HCEC 1CT (cell line): Measurements from ENCODE around the gene TLX2.
"Not testable (repeated sequence)": the region's sequence is repeated elsewhere in the genome, so short reads cannot be mapped to it uniquely, and the experiment has no call there.

Experiments used
- DNase-seq: peaks from one replicate; pipeline ENCODE4 v3.0.0-alpha.2; 2017

Gene TLX2

DNA sequence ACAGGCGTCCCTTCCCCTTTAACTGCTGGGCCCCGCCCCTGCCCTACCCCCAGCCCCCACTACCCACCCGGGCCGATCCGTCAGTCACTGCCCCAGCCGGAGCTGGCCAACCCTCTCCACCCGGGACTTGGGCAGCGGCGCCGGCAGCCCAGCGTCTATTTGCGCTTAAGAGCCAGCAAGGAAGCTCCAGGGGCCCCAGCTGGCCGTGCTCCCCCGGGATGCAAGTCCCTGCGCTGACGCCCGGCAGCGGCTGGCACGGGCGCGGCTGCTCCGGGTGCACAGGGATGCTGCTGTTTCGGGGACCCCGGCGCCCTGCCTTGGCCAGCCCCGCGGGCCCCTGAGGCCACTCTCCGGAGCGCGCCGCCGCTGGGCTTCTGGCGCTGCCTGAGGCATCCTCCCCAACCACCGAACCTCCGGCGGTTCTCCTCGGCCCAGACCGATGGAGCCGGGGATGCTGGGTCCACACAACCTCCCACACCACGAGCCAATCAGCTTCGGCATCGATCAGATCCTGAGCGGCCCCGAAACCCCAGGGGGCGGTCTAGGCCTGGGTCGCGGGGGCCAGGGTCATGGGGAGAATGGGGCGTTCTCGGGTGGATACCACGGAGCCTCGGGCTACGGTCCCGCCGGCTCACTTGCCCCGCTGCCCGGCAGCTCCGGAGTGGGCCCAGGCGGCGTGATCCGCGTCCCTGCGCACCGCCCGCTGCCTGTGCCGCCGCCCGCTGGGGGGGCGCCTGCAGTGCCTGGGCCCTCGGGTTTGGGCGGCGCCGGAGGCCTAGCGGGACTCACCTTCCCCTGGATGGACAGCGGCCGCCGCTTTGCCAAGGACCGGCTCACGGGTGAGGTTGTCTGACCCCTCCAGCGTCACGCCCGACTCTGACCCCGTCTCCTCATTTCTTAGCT is at the start of gene TLX2:
Gene TLX2 (plus strand): TSS at position 83 of the 903 bp plus-strand sequence. CDS start 357 bp downstream, at position 440.
- no peak for DNase-seq

DNA sequence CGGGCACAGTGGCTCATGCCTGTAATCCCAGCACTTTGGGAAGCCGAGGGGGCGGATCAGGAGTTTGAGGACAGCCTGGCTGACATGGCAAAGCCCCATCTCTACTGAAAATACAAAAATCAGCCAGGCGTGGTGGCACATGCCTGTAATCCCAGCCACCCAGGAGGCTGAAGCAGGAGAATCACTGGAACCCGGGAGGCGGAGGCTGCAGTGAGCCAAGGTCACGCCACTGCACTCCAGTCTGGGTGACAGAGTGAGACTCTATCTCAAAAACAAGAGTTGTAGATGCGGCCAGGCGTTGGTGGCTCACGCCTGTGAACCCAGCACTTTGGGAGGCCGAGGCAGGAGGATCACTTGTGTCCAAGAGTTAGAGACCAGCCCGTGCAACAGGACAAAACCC is 43.5 kb upstream of the TLX2 start:
- DNase-seq: not testable (repeated sequence)

- DNase-seq: no peak
These were observed 42.8 kb upstream of the TLX2 start for GRCh38 chr2:74471332-74472065.

DNA sequence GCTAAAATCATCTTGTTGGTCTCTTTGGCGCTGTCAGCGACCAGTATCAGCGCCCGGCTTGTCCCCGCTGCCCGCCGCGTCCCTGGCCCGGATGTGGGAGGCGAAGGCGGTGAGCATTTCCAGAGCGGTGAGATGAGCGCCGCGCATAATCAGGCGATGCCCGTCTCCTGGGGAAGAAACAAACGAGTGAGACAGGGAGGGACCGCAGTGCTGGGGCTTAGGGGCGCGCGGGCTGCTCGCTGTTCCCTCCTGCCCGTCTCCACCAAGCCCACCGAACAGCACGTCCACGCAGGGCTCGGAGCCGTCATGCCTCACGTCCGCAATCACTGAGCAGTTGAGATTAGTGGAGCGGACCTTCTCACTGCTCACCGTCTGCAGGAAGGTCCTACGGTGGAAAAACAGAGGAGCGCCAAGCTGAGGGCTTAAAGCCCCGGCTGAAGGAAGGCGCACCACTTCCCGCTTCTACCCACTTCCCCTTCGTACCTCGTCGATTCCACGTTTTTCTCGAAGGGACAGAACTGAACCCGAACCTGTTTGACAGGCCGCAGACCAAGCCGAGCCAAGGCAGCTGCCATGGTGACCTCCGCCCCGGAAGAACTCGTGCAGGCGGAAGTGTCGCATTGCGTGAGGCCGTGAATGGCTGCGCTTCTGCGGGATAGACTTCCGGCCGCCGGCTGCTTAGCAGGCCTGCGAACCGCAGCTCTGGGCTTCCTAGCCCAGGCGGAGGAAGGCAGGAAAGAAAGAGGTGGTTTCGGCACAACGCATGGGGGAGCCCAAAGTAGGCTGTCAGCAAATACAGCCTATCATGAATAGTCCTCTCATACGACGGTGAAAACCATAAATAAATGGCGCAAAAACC is 41.9 kb upstream of the TLX2 start, which contains the start of gene MRPL53:
Gene MRPL53 (minus strand): TSS at position 595 of the 859 bp plus-strand sequence. CDS start 20 bp downstream, at position 575.
- DNase-seq: peak; percentile 86

- no peak for DNase-seq
These were observed 41.3 kb upstream of the TLX2 start for GRCh38 chr2:74472945-74473258.

DNA sequence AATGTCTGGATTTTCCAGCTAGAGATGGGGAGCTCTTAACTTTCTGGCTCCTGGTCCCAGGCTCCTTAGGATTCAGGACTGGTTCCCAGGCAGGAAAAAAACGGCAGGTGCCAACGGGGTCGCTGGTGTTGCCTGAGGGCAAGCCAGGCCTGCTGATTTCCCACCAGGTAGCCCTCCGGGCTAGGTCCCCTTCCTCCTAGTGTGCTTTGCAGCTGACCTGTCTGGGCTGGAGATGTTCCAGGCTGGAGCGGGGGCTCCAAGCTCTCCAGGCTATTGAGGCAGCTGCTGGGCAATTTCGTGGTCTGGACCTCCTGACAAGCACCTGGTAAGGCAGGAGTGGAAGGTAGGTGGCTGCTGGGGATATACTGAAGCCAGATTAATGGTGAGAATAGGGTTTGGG is 39.8 kb upstream of the TLX2 start:
- no peak for DNase-seq

- DNase-seq: no peak
These were observed 39.4 kb upstream of the TLX2 start for GRCh38 chr2:74474899-74475298.

DNA sequence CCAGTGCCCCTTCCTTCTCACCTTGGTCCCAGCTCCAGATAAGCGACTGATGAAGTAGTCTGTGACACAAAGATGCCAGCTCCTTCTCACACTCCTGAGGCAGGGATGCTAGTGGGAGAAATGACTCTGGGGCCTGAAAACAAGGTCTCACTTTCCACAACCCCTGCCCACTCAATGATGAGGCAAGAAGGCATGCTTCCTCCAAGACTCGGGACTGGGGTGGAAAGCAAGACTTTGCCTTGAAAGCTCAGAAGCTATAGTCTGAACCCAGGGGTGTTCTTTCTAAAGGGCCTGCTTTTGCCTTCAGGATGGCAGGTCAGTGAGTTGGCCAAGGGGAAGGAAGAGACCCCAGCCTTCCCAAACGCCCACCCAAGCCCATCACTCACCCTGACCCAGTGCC is 32.8 kb upstream of the TLX2 start:
- no peak for DNase-seq

GRCh38 chr2:74481961-74482800 is 32.1 kb upstream of the TLX2 start:
- peak; percentile 43 for DNase-seq

DNA sequence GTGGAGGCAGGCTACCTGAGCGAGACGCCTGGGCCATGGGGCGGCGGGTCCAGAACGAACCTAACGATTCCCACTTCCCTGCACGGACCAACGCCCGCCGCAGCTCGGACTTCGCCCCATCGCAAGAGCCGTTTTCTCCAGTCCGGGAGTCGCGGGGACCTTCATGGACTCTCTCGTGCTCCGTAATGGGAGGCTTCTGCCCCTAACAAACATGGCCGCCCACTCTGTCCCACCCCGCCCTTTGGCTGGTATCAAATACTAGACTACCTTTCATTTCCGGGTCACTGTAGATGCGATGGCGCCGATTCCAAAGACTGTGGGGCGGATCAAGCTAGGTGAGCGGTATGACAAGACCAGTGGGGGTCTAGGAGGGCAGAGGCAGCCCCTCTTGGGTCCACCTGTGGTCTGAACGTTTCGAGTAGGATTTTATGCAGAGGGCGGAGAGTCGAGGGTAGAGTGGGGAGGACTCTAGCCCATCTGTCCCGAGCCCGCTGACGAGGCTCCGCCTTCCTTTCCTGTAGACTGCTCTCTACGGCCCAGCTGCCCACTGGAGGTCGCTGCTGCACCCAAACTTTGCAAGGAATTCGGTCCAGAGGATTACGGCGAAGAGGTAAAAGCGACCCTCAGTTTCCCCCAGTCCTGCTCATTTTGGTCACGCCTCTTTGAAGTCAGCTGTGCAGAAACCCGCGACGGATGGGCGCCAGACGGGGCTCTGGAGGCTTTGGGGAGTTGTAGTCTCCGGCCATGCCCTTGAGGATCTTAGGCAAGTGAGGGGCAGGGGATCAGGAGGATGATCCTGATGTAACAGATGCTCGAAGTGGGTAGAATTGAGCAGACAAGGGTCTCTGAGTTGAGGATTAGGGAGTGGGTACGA is 31.2 kb upstream of the TLX2 start, which contains the start of the genes CCDC142 and TTC31:
Gene CCDC142 (minus strand): TSS at position 198 of the 874 bp plus-strand sequence. CDS start 161 bp downstream, at position 37.
Gene TTC31 (plus strand): TSS at position 281 of the 874 bp plus-strand sequence. CDS start 15 bp downstream, at position 296.
- DNase-seq: peak; percentile 96

DNA sequence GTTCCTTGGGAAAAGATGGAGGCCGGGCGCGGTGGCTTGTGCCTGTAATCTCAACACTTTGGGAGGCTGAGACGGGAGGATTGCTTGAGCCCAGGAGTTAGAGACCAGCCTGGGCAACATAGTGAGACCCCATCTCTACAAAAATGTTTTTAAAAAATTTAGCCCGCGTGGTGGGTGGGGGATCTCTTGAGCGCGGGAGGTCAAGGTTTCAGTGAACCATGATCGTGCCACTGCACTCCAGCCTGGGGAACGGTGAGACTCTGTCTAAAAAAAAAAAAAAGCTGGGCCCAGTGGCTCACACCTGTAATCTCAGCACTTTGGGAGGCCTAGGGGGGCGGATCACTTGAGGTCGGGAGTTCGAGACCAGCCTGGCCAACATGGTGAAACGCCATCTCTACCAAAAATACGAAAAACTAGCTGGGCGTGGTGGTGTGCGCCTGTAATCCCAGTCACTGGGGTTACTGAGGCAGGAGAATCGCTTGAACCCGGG is 30.5 kb upstream of the TLX2 start:
- DNase-seq: not testable (repeated sequence)

- DNase-seq: no peak
These were observed 28.1 kb upstream of the TLX2 start for GRCh38 chr2:74486141-74486540.

DNA sequence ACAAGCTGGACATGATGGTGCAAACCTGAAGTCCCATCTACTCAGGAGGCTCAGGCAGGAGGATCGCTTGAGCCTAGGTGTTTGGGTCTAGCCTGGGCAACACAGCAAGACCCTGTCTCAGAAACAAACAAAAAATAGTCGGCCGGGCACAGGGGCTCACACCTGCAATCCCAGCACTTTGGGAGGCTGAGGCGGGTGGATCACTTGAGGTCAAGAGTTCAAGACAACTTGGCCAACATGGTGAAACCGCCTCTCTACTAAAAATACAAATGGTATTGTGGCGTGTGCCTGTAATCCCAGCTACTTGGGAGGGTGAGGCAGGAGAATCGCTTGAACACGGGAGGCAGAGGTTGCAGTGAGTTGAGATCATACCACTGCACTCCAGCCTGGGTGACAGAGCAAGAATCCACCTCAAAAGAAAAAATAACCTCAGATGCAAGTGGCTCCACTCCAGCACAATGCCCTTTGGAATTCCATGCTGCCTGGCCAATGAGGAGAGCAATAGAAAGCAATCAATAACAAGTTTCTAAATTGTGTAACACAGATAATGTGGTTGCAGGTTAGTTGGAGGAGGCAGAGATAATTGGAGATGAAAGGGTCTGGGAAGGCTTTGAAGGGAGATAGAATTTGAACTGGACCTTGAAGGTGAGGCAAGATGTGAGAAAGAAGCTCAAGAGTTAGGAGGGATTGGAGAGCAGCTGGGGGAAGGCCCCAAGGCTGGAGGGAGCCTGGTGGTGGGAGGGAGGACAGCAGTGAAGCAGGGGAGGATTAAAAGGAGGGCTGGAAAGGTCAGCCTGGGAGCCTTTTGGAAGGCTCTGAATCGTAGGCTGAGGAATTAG is 25.4 kb upstream of the TLX2 start:
- DNase-seq: no peak

DNA sequence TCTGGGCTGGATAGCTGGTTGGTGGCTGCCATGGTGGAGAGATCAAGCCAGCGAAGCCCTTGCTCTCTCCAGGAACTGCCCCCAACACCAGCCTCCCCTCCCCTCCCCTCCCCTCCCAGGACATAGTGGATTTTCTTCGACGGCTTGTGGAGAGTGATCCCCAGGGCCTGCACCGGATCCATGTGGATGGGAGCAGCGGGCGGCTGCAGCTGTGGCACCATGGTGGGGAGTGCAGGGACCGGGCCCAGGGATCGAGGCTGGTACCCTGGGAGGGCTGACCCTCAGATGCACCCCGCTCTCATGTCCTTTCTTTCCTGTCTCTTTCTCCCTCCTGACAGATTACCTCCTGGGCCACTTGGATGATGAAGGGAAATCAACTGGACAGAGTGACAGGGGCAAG is 24.3 kb upstream of the TLX2 start:
- DNase-seq: no peak

DNA sequence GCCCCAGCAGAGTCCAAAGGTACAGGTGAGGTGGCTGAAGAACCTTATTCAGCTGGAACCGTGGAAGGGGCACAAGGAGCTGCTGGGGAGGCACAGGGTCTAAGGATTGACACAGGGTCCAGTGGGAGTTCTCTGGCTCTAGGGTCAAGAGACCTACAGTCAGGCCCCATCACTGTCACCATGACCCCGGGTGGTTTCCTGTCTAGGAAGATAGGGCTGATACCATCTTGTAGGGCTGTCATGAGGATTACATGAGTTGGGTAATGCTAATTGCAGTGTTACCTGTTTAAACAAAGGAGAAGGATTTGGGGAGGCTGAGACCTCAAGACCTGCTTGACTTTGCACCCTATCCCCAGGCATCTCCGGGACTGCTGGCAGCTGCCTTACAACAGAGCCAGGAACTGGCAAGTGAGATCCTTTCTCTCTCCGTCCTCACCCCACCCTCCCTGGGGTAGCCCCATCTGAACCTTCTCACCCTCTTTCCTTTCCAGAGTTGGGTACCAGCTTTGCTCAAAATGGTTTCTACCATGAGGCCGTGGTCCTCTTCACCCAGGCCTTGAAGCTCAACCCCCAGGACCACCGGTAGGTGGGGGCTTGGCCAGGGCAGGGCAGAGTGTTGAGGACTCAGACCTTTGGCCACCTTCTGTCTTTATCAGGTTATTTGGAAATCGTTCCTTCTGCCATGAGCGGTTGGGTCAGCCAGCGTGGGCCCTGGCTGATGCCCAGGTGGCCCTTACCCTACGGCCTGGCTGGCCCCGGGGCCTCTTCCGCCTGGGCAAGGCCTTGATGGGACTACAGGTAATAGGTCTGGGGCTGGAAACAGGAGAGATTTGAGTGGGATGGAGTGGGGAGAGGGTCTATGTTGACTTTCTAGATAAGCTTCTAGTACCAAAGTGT is 22.4 kb upstream of the TLX2 start:
- DNase-seq: no peak

- peak; percentile 36 for DNase-seq
These were observed 20.7 kb upstream of the TLX2 start for GRCh38 chr2:74493546-74493945.

DNA sequence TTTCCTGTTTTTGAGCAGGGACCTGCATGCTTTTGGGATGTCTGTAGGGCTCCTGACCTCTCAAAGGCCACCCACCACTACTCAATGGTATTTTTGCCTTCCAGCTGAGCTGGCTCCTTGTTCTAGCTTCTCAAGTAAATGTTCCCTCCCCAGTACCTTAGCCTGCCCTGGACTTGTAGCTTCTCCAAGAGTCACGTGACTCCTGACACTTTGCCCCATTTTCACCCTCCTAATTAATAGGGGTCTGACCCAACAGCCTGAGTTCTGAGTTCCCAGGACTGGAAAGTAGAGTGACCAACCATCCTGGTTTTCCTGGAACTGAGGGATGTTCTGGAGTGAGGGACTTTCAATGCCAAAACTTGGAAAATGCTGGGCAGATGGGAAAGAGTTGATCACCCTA is 18.8 kb upstream of the TLX2 start:
- no peak for DNase-seq

- no peak for DNase-seq
These were observed 17.1 kb upstream of the TLX2 start for GRCh38 chr2:74496997-74497776.
